Esophagus muscularis mucosa (tissue), 4 donors: ENCODE results near the gene C10orf53. TPM values are rescaled to one million over a fixed set of nuclear protein-coding genes. Genes with fewer than 3 reads are reported as not detected.
"Not testable (repeated sequence)": the region's sequence is repeated elsewhere in the genome, so short reads cannot be mapped to it uniquely, and the experiment has no call there.

Experiments used
- DNase-seq: peaks from one replicate; pipeline ENCODE4 v3.0.0-alpha.2; 2017; ENCODE audit errors: extremely low spot score
- H3K27ac ChIP-seq, 4 donors: fragments of 200-600 bp; sonication (generic); replicated peaks in 1 of 4; 1 replicate in 3 of 4; 2 replicates in 1 of 4; pipeline ENCODE4 v1.5.1; 2016 to 2019; ENCODE audit warnings: mild to moderate bottlenecking in 1 of 4
- H3K27me3 ChIP-seq, 4 donors: fragments of 200-600 bp; sonication (generic); one replicate each; pipeline versions ENCODE4 v1.5.1 to v1.6.0; 2016 to 2019
- H3K36me3 ChIP-seq, 4 donors: fragments of 200-600 bp; sonication (generic); one replicate each; pipeline ENCODE4 v1.5.1; 2016 to 2019
- H3K4me1 ChIP-seq, 4 donors: fragments of 200-600 bp; sonication (generic); one replicate each; pipeline ENCODE4 v1.5.1; 2016 to 2019
- H3K4me3 ChIP-seq, 4 donors: fragments of 200-600 bp; sonication (generic); 1 replicate in 2 of 4; 2 replicates in 2 of 4; pipeline ENCODE4 v1.5.1; 2016 to 2019; ENCODE audit warnings: mild to moderate bottlenecking in 4 of 4, moderate library complexity in 1 of 4
- H3K9me3 ChIP-seq, 4 donors: fragments of 200-600 bp; sonication (generic); 1 replicate in 3 of 4; 2 replicates in 1 of 4; pipeline ENCODE4 v1.5.1; 2016 to 2019
- EP300 ChIP-seq: sonication (generic); formaldehyde crosslinking; IDR thresholded peaks from one replicate; pipeline ENCODE4 v1.6.1; 2017; ENCODE audit warnings: antibody characterized with exemption
- POLR2A ChIP-seq: fragments of 450-650 bp; IDR thresholded peaks from one replicate; pipeline ENCODE4 v1.6.1; 2017; ENCODE audit warnings: antibody characterized with exemption, moderate library complexity, mild to moderate bottlenecking, low read depth
- POLR2AphosphoS5 ChIP-seq, 2 donors: sonication (generic); formaldehyde crosslinking; IDR thresholded peaks; one replicate each; pipeline ENCODE4 v1.6.1; 2017; ENCODE audit warnings: antibody characterized with exemption in 2 of 2
- whole genome bisulfite sequencing: methylation state at CpG from one replicate; pipeline ENCODE4 v1.1.5; 2018; 5-methylcytosine and 5-hydroxymethylcytosine counted together
- intact Hi-C: fragments of 100-400 bp; cut with DNase I; formaldehyde crosslinking; loops from one replicate; pipeline ENCODE4 v1.15.1; 2023
- total RNA-seq, 4 donors: library from RNA; depleted of rRNA; stranded (reverse); fragments of >200 nt; gene quantifications; one replicate each; pipeline versions ENCODE4 v1.1.0 to v1.2.1, GENCODE V29; 2016
- TF ChIP-seq, protein P1 (sequence below), 3 experiments: fragments of 200-600 bp in 2 of 3; fragments of 450-650 bp in 1 of 3; sonication (generic) in 2 of 3; IDR thresholded peaks; one replicate each; pipeline ENCODE4 v1.5.1; 2017 to 2019; ENCODE audit warnings: antibody characterized with exemption in 3 of 3, mild to moderate bottlenecking in 2 of 3, moderate library complexity in 1 of 3

C10orf53 gene
- total RNA-seq, 4 donors from 2014 or later = not detected

DNA sequence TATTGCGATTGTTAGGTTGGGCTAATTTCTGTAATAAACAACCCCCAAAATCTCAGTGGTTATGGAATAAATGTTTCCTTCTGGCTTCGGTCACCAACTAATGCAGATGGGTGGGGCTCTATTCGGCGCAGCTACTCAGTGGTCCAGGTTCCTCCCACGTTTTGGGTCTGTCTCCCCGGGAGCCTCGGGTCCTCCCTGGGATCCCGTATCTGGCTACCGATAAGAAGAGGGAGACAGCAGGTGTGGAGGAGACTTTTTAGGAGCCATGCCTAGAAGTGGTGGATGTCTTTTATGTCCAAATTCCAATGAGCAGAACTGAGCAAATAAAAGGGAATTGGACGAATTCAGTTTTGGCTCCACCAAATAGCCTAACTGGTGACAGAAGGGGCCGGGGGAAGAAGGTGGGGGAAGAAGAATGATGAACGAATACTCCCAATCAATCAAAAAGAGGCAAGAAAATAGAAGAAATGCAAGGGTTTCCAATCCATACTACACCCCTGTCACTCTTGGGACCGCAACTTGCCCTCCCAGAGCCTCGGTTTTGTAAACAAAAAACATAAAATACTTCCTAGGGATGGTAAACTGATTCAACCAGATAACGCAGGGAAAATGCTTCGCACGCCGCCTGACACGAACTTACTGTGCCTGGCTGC lies 498 bp upstream of the C10orf53 start:
- 22% methylated on average over 19 of the region's 19 CpGs for WGBS
- Histone ChIP-seq H3K9me3 (peaks cover 0 to 42% (median 7%) of the 10 kb centered on the region in 4 donors), H3K27me3 (peaks cover 0 to 36% (median 0%) of the 10 kb centered on the region in 4 donors), H3K4me3 (no peak overlapping the region), H3K27ac (no peak overlapping the region), H3K36me3 (no peaks in the 10 kb centered on the region), H3K4me1 (no peaks in the 10 kb centered on the region)
- TF ChIP-seq POLR2A = no peak
- intact Hi-C loops = no loop called here
- DNase-seq = peak; percentile 81

- H3K36me3 ChIP-seq, H3K4me1 ChIP-seq, H3K27ac ChIP-seq, intact Hi-C loops, H3K4me3 ChIP-seq, DNase-seq: not testable (repeated sequence)
- peaks cover 0 to 50% (median 15%) of the 10 kb centered on the region in 4 donors for H3K9me3 ChIP-seq
- 88% methylated on average over 5 of the region's 5 CpGs for WGBS
- H3K27me3 ChIP-seq = peaks cover 0 to 36% (median 0%) of the 10 kb centered on the region in 4 donors
These were observed 3.0 kb downstream of the C10orf53 start for GRCh38 chr10:49682449-49682848.

- H3K27ac ChIP-seq = no peak overlapping the region
- no peak for DNase-seq
- no peak overlapping the region for H3K4me3 ChIP-seq
- H3K4me1 ChIP-seq = no peaks in the 10 kb centered on the region
- 95% methylated on average over 2 of the region's 2 CpGs for WGBS
- peaks cover 0 to 41% (median 0%) of the 10 kb centered on the region in 4 donors for H3K27me3 ChIP-seq
- no peak for TF ChIP-seq POLR2A
- no peak for TF ChIP-seq EP300
- TF ChIP-seq, protein P1, sequence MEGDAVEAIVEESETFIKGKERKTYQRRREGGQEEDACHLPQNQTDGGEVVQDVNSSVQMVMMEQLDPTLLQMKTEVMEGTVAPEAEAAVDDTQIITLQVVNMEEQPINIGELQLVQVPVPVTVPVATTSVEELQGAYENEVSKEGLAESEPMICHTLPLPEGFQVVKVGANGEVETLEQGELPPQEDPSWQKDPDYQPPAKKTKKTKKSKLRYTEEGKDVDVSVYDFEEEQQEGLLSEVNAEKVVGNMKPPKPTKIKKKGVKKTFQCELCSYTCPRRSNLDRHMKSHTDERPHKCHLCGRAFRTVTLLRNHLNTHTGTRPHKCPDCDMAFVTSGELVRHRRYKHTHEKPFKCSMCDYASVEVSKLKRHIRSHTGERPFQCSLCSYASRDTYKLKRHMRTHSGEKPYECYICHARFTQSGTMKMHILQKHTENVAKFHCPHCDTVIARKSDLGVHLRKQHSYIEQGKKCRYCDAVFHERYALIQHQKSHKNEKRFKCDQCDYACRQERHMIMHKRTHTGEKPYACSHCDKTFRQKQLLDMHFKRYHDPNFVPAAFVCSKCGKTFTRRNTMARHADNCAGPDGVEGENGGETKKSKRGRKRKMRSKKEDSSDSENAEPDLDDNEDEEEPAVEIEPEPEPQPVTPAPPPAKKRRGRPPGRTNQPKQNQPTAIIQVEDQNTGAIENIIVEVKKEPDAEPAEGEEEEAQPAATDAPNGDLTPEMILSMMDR (IDR thresholded peaks at IDR 0.05) = no peak
- no peak for TF ChIP-seq POLR2AphosphoS5 (IDR thresholded peaks at IDR 0.05)
- H3K9me3 ChIP-seq = peaks cover 0 to 53% (median 16%) of the 10 kb centered on the region in 4 donors
- intact Hi-C loops = no loop called here
- no peaks in the 10 kb centered on the region for H3K36me3 ChIP-seq
These were observed 3.4 kb downstream of the C10orf53 start for GRCh38 chr10:49682879-49683278.

DNA sequence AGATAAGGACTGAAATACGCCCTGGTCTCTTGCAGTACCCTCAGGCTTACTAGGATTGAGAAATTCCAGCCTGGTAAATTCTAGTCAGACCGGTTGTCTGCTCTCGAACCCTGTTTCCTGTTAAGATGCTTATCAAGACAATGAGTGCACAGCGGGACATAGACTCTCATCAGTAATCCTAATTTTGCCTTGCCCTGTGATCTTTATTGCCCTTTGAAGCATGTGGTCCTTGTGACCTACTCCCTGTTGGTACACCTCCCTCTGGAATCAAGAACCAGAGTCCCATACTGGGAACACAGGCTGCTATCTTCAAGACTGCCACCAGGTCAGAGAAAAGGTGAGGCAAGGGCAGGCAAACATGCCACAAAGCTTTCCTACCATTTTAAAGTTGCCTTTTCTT lies 7.2 kb downstream of the C10orf53 start:
- DNase-seq = peak; percentile 68
- intact Hi-C loops = no loop called here
- WGBS = 85% methylated on average over 4 of the region's 4 CpGs
- H3K4me1 ChIP-seq = no peaks in the 10 kb centered on the region
- H3K9me3 ChIP-seq = peaks cover 0 to 25% (median 11%) of the 10 kb centered on the region in 4 donors
- H3K27ac ChIP-seq = no peak overlapping the region
- TF ChIP-seq POLR2AphosphoS5 (IDR thresholded peaks at IDR 0.05) (no peak), EP300 (no peak), POLR2A (no peak)
- TF ChIP-seq, protein P1 (IDR thresholded peaks at IDR 0.05) = no peak
- no peaks in the 10 kb centered on the region for H3K36me3 ChIP-seq
- H3K27me3 ChIP-seq = peaks cover 0 to 44% (median 1%) of the 10 kb centered on the region in 4 donors
- no peak overlapping the region for H3K4me3 ChIP-seq

DNA sequence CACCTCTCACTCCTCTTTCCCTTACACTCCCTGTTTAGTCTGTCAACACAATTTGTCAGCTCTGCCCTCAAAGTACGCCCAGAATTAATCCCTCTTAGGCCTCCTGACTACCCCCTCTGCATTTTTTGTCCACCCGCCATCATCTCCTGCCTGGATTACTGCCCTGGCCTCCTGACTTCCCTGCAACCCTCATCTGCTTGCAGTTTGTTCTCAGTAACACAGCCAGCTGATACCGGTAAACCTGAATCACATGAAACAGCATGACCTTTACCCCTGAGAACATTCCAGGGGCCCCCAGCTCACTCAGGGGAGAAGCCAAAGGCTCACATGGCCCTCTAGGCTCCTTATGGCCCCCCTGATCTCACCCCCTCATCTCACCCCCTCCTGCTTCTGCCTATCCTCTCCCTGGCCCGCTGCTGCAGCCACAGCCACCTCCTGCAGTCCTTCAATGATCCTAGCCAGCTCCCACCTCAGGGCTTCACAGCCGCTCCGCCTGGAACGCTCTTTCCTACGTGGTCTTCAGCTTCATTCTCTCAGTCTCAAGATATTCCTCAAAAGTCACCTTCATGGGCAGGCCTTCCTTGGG lies 8.9 kb downstream of the C10orf53 start:
- H3K27me3 ChIP-seq = peaks cover 0 to 55% (median 3%) of the 10 kb centered on the region in 4 donors
- 12% methylated on average over 8 of the region's 8 CpGs for WGBS
- TF ChIP-seq POLR2AphosphoS5 (IDR thresholded peaks at IDR 0.05) (no peak), POLR2A (no peak), EP300 (no peak)
- TF ChIP-seq, protein P1 (IDR thresholded peaks at IDR 0.05) = no peak

More for the DNA sequence above, 8.9 kb downstream of the C10orf53 start:
- Histone ChIP-seq H3K4me3 (no peak overlapping the region), H3K36me3 (no peaks in the 10 kb centered on the region), H3K9me3 (peaks cover 0 to 17% (median 9%) of the 10 kb centered on the region in 4 donors), H3K4me1 (no peaks in the 10 kb centered on the region), H3K27ac (no peak overlapping the region)
- DNase-seq = no peak
- intact Hi-C loops = no loop called here
